Measurements from ENCODE around the gene TBC1D22A. TPM values are rescaled to one million over a fixed set of nuclear protein-coding genes. Genes with fewer than 3 reads are reported as not detected.

The TBC1D22A gene
- total RNA-seq, 1 experiment from 2014 or later, result 20.9 TPM

DNA sequence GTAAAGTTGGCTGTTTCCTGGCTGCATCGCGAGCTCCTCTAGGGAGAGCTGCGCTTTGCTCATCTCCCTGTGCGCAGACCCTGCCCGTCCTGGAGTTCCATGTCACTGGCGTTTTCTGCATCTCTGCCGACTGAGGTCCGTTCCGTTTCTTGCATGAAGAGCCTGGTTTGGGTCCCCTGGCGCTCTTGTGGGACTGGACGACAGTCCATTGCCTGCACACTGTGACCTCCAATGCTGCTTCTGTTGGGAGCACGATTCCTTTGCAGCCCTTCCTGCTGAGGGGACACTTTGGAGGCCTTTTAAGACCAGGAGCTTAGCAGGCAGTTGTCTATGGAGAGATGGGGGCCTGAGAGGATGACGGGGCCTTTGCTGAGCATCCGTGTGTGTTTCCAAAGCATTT, 90.3 kb downstream of the TBC1D22A start:
- H3K9me2 ChIP-seq (ENCODE audit: insufficient read depth), result no peaks in the 10 kb centered on the region
- H3K4me1 ChIP-seq (ENCODE audit: control insufficient read depth in 1 of 2, insufficient read depth in 2 of 2, low read length in 2 of 2), result peaks cover 0 to 5% of the 10 kb centered on the region in 2 experiments; a peak in 2 of 4 replicates
- intact Hi-C loops (cut with micrococcal nuclease), result no loop called here
- no peak overlapping the region for H3K4me2 ChIP-seq (ENCODE audit: low read length)
- no peak overlapping the region for H2AFZ ChIP-seq (ENCODE audit: low read depth, low read length, poor library complexity, severe bottlenecking)
- H3K27me3 ChIP-seq (ENCODE audit: insufficient read depth, low read length), result no peaks in the 10 kb centered on the region
- ATAC-seq (no peak), DNase-seq (ENCODE audit: low read depth, low spot score) (no peak)
- H3K9me3 ChIP-seq (ENCODE audit: control insufficient read depth in 1 of 2, insufficient read depth in 1 of 2, low read depth in 1 of 2, low read length in 2 of 2), result no peaks in the 10 kb centered on the region
- no peaks in the 10 kb centered on the region for H4K20me1 ChIP-seq (ENCODE audit: insufficient read depth)
- no peak overlapping the region for H3K9ac ChIP-seq (ENCODE audit: low read length)
- ChIA-PET POLR2A (no interaction called here), CTCF (no interaction called here), RAD21 (ENCODE audit: low non-redundant PET in 1 of 2, low total read pairs in 2 of 2, uncharacterized antibody in 2 of 2, unreplicated experiment in 2 of 2) (no interaction called here)
- no peaks in the 10 kb centered on the region for H3K36me3 ChIP-seq (ENCODE audit: control insufficient read depth in 1 of 2, insufficient read depth in 2 of 2, low read length in 2 of 2)
- TF ChIP-seq EGR1 (IDR thresholded peaks at IDR 0.05; ENCODE audit: low read depth) (no peak), CBX3 (IDR thresholded peaks at IDR 0.05; ENCODE audit: low read depth) (no peak), CEBPB (IDR thresholded peaks at IDR 0.05; ENCODE audit: low read depth) (no peak), RAD21 (IDR thresholded peaks at IDR 0.05; ENCODE audit: low read depth) (no peak), EZH2 (IDR thresholded peaks at IDR 0.05) (no peak), SP1 (IDR thresholded peaks at IDR 0.05; ENCODE audit: low read depth) (no peak), FOSL1 (IDR thresholded peaks at IDR 0.05; ENCODE audit: low read depth) (no peak), JUND (IDR thresholded peaks at IDR 0.05) (no peak), ZNF274 (IDR thresholded peaks at IDR 0.05; ENCODE audit: low read depth, low read length) (no peak)
- TF ChIP-seq, protein P1, sequence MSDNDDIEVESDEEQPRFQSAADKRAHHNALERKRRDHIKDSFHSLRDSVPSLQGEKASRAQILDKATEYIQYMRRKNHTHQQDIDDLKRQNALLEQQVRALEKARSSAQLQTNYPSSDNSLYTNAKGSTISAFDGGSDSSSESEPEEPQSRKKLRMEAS (IDR thresholded peaks at IDR 0.05), result no peak
- TF ChIP-seq, protein P2, sequence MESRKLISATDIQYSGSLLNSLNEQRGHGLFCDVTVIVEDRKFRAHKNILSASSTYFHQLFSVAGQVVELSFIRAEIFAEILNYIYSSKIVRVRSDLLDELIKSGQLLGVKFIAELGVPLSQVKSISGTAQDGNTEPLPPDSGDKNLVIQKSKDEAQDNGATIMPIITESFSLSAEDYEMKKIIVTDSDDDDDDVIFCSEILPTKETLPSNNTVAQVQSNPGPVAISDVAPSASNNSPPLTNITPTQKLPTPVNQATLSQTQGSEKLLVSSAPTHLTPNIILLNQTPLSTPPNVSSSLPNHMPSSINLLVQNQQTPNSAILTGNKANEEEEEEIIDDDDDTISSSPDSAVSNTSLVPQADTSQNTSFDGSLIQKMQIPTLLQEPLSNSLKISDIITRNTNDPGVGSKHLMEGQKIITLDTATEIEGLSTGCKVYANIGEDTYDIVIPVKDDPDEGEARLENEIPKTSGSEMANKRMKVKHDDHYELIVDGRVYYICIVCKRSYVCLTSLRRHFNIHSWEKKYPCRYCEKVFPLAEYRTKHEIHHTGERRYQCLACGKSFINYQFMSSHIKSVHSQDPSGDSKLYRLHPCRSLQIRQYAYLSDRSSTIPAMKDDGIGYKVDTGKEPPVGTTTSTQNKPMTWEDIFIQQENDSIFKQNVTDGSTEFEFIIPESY (IDR thresholded peaks at IDR 0.05; ENCODE audit: extremely low read depth, insufficient replicate concordance, low read length), result no peak
- TF ChIP-seq, protein P3, sequence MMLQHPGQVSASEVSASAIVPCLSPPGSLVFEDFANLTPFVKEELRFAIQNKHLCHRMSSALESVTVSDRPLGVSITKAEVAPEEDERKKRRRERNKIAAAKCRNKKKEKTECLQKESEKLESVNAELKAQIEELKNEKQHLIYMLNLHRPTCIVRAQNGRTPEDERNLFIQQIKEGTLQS (IDR thresholded peaks at IDR 0.05), result no peak
- H3K27ac ChIP-seq (ENCODE audit: low read depth, low read length), result no peak overlapping the region
- H3K4me3 ChIP-seq (replicated peaks in 1 of 2; ENCODE audit: low read depth in 1 of 2, low read length in 2 of 2), result no peak overlapping the region
- no peaks in the 10 kb centered on the region for H3K79me2 ChIP-seq (ENCODE audit: insufficient read depth, low read length)
- no TSS peak for BruUV-seq (replicated peaks)
